SH-SY5Y (cell line): Measurements from ENCODE around the gene LRFN2.

ENCODE experiments used
- GATA2 ChIP-seq: IDR thresholded peaks from 2 replicates; pipeline ENCODE4 v1.6.1; 2011; ENCODE audit warnings: mild to moderate bottlenecking, low read depth, low read length
- GATA3 ChIP-seq: IDR thresholded peaks from 2 replicates; pipeline ENCODE4 v1.6.1; 2011; ENCODE audit warnings: low read depth, mild to moderate bottlenecking, low read length, moderate library complexity

Gene LRFN2

DNA sequence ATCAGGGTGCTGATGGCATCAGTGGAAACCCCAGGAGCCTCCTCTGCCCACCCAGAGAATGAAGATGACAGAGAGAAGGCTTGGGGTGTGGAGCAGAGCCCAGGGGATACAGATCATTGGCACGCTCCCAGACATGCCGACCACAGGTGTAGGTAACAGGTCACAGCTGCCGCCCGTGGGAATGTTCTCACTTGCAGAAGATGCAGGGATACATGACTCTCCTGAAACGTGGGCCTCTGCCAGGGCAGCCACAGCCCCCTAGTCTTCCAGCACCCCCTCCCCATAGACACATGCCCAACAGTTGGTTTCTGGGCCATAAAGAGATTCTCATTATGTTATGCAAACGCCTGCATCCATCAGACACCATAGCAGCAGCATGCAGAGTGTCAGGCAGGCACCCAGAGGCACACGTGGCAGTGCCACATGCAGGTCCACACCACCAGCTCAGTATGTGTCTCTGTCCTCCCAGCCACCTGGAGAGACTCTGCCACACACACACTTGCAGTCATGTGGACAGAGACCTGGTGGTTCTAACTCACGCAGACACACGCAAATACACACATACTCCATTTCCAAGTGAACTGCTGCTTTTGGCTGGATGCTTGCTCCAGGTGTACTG, 45.5 kb downstream of the LRFN2 start:
- TF ChIP-seq GATA3 (no peak), GATA2 (no peak)

DNA sequence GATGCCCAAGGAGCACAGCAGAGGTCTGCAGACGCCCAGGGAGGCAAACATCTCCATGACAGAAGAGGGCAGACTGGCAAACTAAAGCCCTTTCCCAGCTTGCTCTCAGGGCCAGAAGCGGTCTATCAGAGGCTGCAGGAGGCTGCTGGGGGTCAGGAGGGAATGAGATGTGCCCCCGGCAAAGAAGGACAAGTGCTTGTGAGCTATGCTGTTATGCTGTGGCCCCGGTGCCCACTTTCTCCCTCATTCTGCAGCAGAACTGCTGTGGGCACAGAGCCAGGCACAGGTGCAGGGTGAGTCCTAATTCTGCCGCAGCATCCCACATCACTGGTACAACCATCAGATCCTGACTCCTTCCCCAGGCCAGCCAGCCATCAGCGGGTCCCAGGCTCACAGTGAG, 46.4 kb downstream of the LRFN2 start:
- TF ChIP-seq GATA2 (no peak), GATA3 (no peak)

- TF ChIP-seq GATA2 (no peak), GATA3 (no peak)
Observed at GRCh38 chr6:40539853-40540252, 47.3 kb downstream of the LRFN2 start.

DNA sequence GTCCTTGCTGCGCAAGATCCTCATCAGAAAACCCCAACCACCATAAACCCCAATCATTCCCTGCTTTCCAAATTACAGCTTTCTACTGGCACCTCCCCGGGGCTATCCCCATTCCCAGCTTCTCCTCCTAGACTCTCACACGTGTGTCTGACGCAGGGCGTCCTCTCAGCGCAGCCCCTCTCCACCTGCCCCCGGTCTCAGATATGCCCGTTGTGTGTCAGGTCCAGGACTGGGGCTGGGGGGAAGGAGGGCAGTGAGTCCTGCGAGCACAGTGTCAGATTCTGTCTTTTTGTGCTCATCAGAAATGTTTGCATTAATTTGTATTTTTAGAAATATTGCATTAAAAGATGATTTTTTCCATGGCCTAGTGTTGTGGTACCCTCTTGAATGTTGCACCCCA, 48.6 kb downstream of the LRFN2 start:
- TF ChIP-seq GATA2 = no peak
- no peak for TF ChIP-seq GATA3

DNA sequence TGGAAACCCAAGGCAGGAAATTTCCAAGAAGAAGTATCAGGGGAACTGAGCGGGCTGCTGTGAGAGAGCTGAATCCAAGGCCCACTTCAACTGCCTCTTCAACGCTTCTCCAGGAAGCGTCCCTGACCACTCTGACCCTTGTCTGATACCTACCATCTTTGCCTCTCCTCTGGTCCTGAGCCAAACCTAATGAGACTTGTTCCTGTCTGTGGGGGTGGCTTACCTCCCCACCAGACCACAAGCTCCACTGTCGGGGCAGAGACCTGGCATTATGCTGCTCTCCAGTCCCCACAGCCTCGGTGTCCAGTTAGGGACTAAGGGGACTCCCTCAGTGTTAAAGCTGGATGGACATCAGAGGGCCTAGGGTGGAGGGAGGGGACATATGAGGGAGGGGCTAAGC, 49.7 kb downstream of the LRFN2 start:
- TF ChIP-seq GATA3 (no peak), GATA2 (no peak)

DNA sequence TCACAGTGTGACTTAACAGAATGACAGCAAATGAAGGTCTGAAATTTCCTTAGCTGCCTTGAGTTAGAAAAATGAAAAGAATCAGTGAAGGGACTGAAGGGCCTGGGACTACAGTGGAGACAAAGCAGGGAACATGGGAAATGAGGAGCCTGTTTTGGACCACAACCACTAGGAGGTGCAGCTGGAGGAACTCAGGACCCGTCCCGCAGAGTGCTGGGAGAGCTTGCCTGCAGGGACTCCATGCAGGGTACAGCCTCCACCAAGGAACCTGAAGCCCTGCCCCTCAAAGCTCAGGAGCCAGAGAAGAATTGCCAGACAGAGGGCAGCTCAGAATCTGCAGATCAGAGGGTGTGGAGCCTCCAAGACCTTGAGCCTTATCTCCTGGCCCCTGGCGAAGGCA, 50.7 kb downstream of the LRFN2 start:
- TF ChIP-seq GATA3 (no peak), GATA2 (no peak)

- TF ChIP-seq GATA2 (no peak), GATA3 (no peak)
Observed at GRCh38 chr6:40535819-40536380, 51.3 kb downstream of the LRFN2 start.

GRCh38 chr6:40535110-40535818, 51.9 kb downstream of the LRFN2 start:
- TF ChIP-seq GATA3 (no peak), GATA2 (no peak)

- no peak for TF ChIP-seq GATA3
- no peak for TF ChIP-seq GATA2
Observed at GRCh38 chr6:40532349-40533000, 54.7 kb downstream of the LRFN2 start.

- no peak for TF ChIP-seq GATA3
Observed at GRCh38 chr6:40529919-40530318, 57.2 kb downstream of the LRFN2 start.

DNA sequence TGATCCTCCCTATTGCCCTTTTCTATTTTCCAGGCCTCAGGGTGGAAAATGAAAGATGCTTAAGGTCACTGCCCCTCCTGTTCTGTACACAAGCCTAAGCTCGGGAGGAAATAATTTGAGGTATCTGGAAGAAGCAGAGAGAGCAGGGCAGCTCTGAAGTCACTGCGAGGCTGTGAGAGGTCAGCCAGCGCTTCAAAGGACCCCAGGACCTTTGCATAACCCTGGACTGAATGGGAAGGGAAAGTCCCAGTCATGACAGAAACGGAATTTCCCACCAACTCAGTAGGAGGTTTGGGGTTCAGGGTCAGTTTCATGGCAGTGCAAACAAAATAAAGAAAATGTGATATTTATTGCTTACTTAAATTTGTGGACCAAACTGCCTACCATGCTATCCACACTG, 58.1 kb downstream of the LRFN2 start:
- TF ChIP-seq GATA3 (no peak), GATA2 (no peak)

DNA sequence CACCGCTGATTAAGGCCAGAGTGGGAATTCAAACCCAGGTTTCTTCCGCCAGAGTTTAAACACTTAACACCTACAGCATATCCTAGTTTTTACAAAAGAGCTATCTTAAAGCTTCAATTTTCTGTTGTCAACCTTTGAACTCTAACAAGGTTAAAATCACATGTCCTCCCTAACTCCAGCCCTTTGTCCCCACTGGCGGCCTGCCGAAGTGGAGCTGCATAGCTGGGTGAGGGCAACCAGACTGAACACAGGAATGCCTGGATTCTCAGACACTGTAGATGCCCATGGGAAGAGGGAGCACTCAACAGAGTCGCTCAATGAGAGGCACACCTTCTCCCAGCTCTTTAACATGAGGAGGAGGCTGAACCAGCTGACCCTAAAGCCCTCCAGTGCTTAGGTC, 59.1 kb downstream of the LRFN2 start:
- TF ChIP-seq GATA3 = no peak
- TF ChIP-seq GATA2 = no peak

DNA sequence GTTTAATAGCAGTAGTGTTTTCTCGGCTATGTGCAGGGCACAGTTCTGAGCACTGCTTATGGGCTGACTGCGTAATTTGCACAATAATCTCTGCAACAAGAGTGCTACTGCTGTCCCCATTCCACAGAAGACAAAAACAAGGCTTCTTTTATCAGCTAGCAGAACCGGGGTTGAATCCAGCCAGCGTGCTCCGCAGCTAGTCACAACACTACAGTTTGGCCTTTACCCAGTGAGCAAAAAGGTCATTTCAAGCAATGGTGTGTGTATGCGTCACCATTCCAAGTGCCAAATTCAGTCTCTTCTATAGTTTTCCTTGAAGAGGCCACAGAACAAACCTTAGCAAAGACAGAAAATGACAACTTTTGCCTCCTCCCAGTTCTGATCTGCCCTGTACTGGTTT, 61.1 kb downstream of the LRFN2 start:
- no peak for TF ChIP-seq GATA2
- no peak for TF ChIP-seq GATA3

- TF ChIP-seq GATA2 = no peak
- TF ChIP-seq GATA3 = no peak
Observed at GRCh38 chr6:40524797-40525585, 62.2 kb downstream of the LRFN2 start.
